Measurements from ENCODE around the gene THBS2. TPM values are rescaled to one million over a fixed set of nuclear protein-coding genes. Genes with fewer than 3 reads are reported as not detected.

The THBS2 gene
- total RNA-seq, 4 donors from 2014 or later = 80.9 to 149 (median 107) TPM

GRCh38 chr6:169169941-169170582, 83.6 kb downstream of the THBS2 start:
- no peak overlapping the region for H3K4me3 ChIP-seq
- H3K9me3 ChIP-seq = no peaks in the 10 kb centered on the region
- TF ChIP-seq POLR2AphosphoS5 (IDR thresholded peaks at IDR 0.05) = no peak
- H3K27me3 ChIP-seq = no peaks in the 10 kb centered on the region
- no peaks in the 10 kb centered on the region for H3K36me3 ChIP-seq
- WGBS = 83% methylated on average over 15 of the region's 16 CpGs
- no peak overlapping the region for H3K27ac ChIP-seq
- H3K4me1 ChIP-seq = peaks cover 7% of the 10 kb centered on the region
- DNase-seq (ENCODE audit: low spot score in 2 of 2) = no peak

- H3K9me3 ChIP-seq = no peaks in the 10 kb centered on the region
- 60% methylated on average over 17 of the region's 17 CpGs for WGBS
- H3K4me3 ChIP-seq = no peak overlapping the region
- H3K36me3 ChIP-seq = no peaks in the 10 kb centered on the region
- no peak overlapping the region for H3K27ac ChIP-seq
- TF ChIP-seq EP300 (IDR thresholded peaks at IDR 0.05) (no peak), POLR2A (IDR thresholded peaks at IDR 0.05) (no peak), POLR2AphosphoS5 (IDR thresholded peaks at IDR 0.05) (no peak), CTCF (IDR thresholded peaks at IDR 0.05) (no peak)
- H3K27me3 ChIP-seq = no peaks in the 10 kb centered on the region
- no peak for DNase-seq (ENCODE audit: low spot score in 2 of 2)
- H3K4me1 ChIP-seq = peaks cover 7% of the 10 kb centered on the region
Measured at GRCh38 chr6:169169375-169169774, 84.3 kb downstream of the THBS2 start.

- Histone ChIP-seq H3K27ac (no peak overlapping the region), H3K27me3 (no peaks in the 10 kb centered on the region), H3K36me3 (no peaks in the 10 kb centered on the region), H3K4me1 (peaks cover 9% of the 10 kb centered on the region), H3K4me3 (no peak overlapping the region), H3K9me3 (no peaks in the 10 kb centered on the region)
- TF ChIP-seq CTCF (IDR thresholded peaks at IDR 0.05) = no peak
- no peak for TF ChIP-seq EP300 (IDR thresholded peaks at IDR 0.05)
- TF ChIP-seq POLR2AphosphoS5 (IDR thresholded peaks at IDR 0.05) = no peak
- no peak for TF ChIP-seq POLR2A (IDR thresholded peaks at IDR 0.05)
- 86% methylated on average over 16 of the region's 16 CpGs for WGBS
- no peak for DNase-seq (ENCODE audit: low spot score in 2 of 2)
Measured at GRCh38 chr6:169168706-169169105, 84.9 kb downstream of the THBS2 start.

GRCh38 chr6:169168302-169168630, 85.4 kb downstream of the THBS2 start:
- Histone ChIP-seq H3K4me1 (peaks cover 13% of the 10 kb centered on the region), H3K9me3 (no peaks in the 10 kb centered on the region), H3K36me3 (no peaks in the 10 kb centered on the region), H3K27me3 (no peaks in the 10 kb centered on the region), H3K27ac (no peak overlapping the region), H3K4me3 (no peak overlapping the region)
- 96% methylated on average over 15 of the region's 15 CpGs for WGBS
- no peak for DNase-seq (ENCODE audit: low spot score in 2 of 2)
- no peak for TF ChIP-seq POLR2A (IDR thresholded peaks at IDR 0.05)
- no peak for TF ChIP-seq CTCF (IDR thresholded peaks at IDR 0.05)
- TF ChIP-seq EP300 (IDR thresholded peaks at IDR 0.05) = no peak
- no peak for TF ChIP-seq POLR2AphosphoS5 (IDR thresholded peaks at IDR 0.05)

- Histone ChIP-seq H3K4me1 (peaks cover 18% of the 10 kb centered on the region), H3K27ac (no peak overlapping the region), H3K27me3 (no peaks in the 10 kb centered on the region), H3K4me3 (no peak overlapping the region), H3K36me3 (no peaks in the 10 kb centered on the region), H3K9me3 (no peaks in the 10 kb centered on the region)
- 88% methylated on average over 26 of the region's 37 CpGs for WGBS
- no peak for DNase-seq (ENCODE audit: low spot score in 2 of 2)
- TF ChIP-seq CTCF (IDR thresholded peaks at IDR 0.05) (no peak), POLR2AphosphoS5 (IDR thresholded peaks at IDR 0.05) (no peak), EP300 (IDR thresholded peaks at IDR 0.05) (no peak), POLR2A (IDR thresholded peaks at IDR 0.05) (no peak)
Measured at GRCh38 chr6:169167581-169168301, 85.9 kb downstream of the THBS2 start.
